ENCODE measurements around the gene MIPOL1.

Gene MIPOL1

DNA sequence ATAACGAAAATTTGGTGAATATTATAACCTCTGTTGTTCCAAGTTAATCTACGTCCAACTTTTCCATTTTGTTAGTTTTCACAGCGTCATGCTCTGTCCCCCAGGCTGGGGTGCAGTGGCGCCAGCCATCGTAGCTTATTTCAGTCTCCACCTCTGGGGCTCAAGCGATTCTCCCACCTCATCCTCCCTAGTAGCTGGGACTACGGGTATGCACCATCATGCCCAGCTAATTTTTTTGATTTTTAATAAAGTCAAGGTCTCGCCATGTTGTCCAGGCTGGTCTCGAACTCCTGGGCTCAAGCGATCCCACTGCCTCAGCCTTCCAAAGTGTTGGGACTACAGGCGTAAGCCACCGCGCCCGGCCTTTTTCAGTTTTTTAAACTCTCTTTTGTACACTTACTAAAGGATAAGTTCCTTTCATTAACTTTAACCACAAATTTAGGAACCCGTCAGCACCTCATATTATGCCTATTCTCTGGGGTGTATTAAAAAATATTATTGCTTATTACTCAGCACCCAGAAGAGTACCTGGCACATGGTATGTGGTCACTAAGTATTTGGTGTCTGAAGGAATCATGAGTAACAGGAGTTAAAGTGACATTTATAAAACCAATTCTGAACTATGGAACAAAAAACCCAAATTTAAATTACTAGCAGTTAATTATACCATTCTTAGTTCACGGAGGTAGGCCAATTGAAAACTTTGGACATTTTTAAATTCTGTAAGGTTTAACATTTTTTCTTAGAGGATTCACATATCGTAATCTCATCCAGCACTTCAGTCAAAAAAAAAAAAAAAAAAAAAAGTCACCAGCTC is 925 bp upstream of the MIPOL1 start:
- no peak for DNase-seq
- TF ChIP-seq CTCF (IDR thresholded peaks at IDR 0.05) = no peak
- peak overlapping the region; percentile 89 for H3K4me3 Mint-ChIP-seq
- H3K9me3 Mint-ChIP-seq = peaks cover 5% of the 10 kb centered on the region
- H3K27ac Mint-ChIP-seq = peak overlapping the region; percentile 97
- H3K36me3 Mint-ChIP-seq (ENCODE audit: low read depth) = no peaks in the 10 kb centered on the region
- H3K27me3 Mint-ChIP-seq (ENCODE audit: low read depth, poor library complexity) = peaks cover 4% of the 10 kb centered on the region
- peaks cover 44% of the 10 kb centered on the region for H3K4me1 Mint-ChIP-seq

DNA sequence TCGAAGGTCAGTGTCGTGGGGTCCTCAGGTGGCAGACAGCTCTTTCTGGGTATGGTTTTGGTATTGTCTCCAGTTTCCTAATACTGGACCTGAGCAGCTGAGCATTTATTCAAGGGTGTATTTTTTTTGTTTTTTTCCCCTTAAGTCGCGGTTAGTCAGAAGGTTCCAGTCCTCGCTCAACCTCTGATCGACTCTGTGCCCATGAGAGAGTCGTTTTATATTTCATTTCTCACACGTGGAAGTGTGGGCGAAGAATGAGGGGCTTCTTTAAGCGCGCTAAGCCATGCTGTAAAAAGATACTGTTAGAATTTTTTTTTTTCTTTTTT is 499 bp downstream of the MIPOL1 start:
- TF ChIP-seq CTCF (IDR thresholded peaks at IDR 0.05) = no peak
- H3K36me3 Mint-ChIP-seq (ENCODE audit: low read depth) = peaks cover 10% of the 10 kb centered on the region
- H3K4me3 Mint-ChIP-seq = peak overlapping the region; percentile 89
- H3K27me3 Mint-ChIP-seq (ENCODE audit: low read depth, poor library complexity) = no peaks in the 10 kb centered on the region
- H3K9me3 Mint-ChIP-seq = no peaks in the 10 kb centered on the region
- DNase-seq = no peak
- H3K27ac Mint-ChIP-seq = peak overlapping the region; percentile 95
- H3K4me1 Mint-ChIP-seq = peaks cover 45% of the 10 kb centered on the region

- Mint-ChIP-seq H3K9me3 (peaks cover 6% of the 10 kb centered on the region), H3K4me3 (peak overlapping the region; percentile 89), H3K36me3 (ENCODE audit: low read depth) (peaks cover 17% of the 10 kb centered on the region), H3K27ac (no peak overlapping the region), H3K4me1 (peaks cover 45% of the 10 kb centered on the region), H3K27me3 (ENCODE audit: low read depth, poor library complexity) (no peaks in the 10 kb centered on the region)
- no peak for DNase-seq
- TF ChIP-seq CTCF (IDR thresholded peaks at IDR 0.05) = no peak
Measured at GRCh38 chr14:37198907-37199306, 1.2 kb downstream of the MIPOL1 start.

DNA sequence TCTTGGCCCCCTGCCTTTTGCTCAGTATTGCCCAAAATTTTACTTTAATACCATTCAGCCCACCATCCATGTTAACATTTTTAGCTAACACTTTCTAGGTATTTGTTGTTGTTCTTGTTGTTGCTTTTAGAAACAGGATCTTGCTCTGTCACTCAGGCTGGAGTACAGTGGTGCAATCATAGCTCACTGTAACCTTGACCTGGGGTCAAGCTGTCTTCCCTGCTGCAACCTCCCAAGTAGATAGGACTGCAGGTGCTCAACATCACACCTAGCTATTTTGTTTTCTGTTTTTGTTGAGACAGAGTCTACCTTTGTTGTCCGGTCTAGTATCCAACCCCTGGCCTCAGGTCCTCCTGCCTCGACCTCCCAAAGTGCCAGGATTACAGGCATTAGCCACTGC is 4.0 kb downstream of the MIPOL1 start:
- DNase-seq = no peak
- H3K27ac Mint-ChIP-seq = no peak overlapping the region
- no peaks in the 10 kb centered on the region for H3K27me3 Mint-ChIP-seq (ENCODE audit: low read depth, poor library complexity)
- TF ChIP-seq CTCF (IDR thresholded peaks at IDR 0.05) = no peak
- peaks cover 31% of the 10 kb centered on the region for H3K4me1 Mint-ChIP-seq
- peaks cover 34% of the 10 kb centered on the region for H3K9me3 Mint-ChIP-seq
- H3K36me3 Mint-ChIP-seq (ENCODE audit: low read depth) = peaks cover 45% of the 10 kb centered on the region
- H3K4me3 Mint-ChIP-seq = no peak overlapping the region

DNA sequence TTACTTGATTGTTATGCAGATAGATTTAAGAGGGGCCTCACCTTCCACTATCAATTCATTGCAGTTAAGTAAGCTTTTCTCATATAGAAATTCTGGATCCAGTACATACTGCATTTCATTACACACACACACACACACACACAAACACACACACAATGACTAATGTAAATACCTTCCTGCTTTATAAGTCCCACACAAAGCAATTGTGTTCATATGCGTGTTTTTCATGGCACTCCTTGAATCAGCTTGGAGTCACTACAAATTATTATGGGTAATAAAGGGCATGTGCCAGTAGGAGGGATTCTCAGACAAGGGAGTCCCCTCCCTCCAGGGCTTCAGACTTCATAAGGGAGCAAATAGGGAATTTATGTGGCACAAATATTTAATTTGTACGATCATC is 4.5 kb downstream of the MIPOL1 start:
- H3K27ac Mint-ChIP-seq = no peak overlapping the region
- H3K36me3 Mint-ChIP-seq (ENCODE audit: low read depth) = peaks cover 51% of the 10 kb centered on the region
- TF ChIP-seq CTCF (IDR thresholded peaks at IDR 0.05) = no peak
- H3K9me3 Mint-ChIP-seq = peaks cover 40% of the 10 kb centered on the region
- H3K4me3 Mint-ChIP-seq = no peak overlapping the region
- H3K27me3 Mint-ChIP-seq (ENCODE audit: low read depth, poor library complexity) = peaks cover 2% of the 10 kb centered on the region
- H3K4me1 Mint-ChIP-seq = peaks cover 26% of the 10 kb centered on the region
- DNase-seq = no peak

- Mint-ChIP-seq H3K27ac (no peak overlapping the region), H3K4me1 (peaks cover 20% of the 10 kb centered on the region), H3K36me3 (ENCODE audit: low read depth) (peaks cover 52% of the 10 kb centered on the region), H3K27me3 (ENCODE audit: low read depth, poor library complexity) (peaks cover 2% of the 10 kb centered on the region), H3K9me3 (peaks cover 41% of the 10 kb centered on the region), H3K4me3 (no peak overlapping the region)
- DNase-seq = no peak
- TF ChIP-seq CTCF (IDR thresholded peaks at IDR 0.05) = no peak
Measured at GRCh38 chr14:37202812-37203211, 5.1 kb downstream of the MIPOL1 start.
